GM21529 (cell line): Measurements from ENCODE around the gene TMEM97.
A peak's percentile ranks its signal among the peaks of the same experiment; 100 is the strongest.
"Not testable (repeated sequence)": the region's sequence is repeated elsewhere in the genome, so short reads cannot be mapped to it uniquely, and the experiment has no call there.

Experiments used
- ATAC-seq: cut with Tn5 transposase; IDR thresholded peaks from one replicate; pipeline ENCODE4 v1.9.1; 2021; ENCODE audit not compliant: unreplicated experiment

Gene TMEM97

GRCh38 chr17:28335959-28336871, 17.2 kb downstream of the TMEM97 start:
- no peak for ATAC-seq

- ATAC-seq: no peak
These were observed 19.2 kb downstream of the TMEM97 start for GRCh38 chr17:28338056-28338768.

GRCh38 chr17:28338769-28339212, 19.8 kb downstream of the TMEM97 start:
- not testable (repeated sequence) for ATAC-seq

GRCh38 chr17:28339431-28339830, 20.4 kb downstream of the TMEM97 start:
- no peak for ATAC-seq

GRCh38 chr17:28340374-28340773, 21.4 kb downstream of the TMEM97 start:
- no peak for ATAC-seq

GRCh38 chr17:28341516-28341915, 22.5 kb downstream of the TMEM97 start:
- no peak for ATAC-seq

- ATAC-seq: no peak
These were observed 23.3 kb downstream of the TMEM97 start for GRCh38 chr17:28342313-28342712.

GRCh38 chr17:28343491-28343932, 24.5 kb downstream of the TMEM97 start:
- ATAC-seq: no peak

- no peak for ATAC-seq
These were observed 25.0 kb downstream of the TMEM97 start for GRCh38 chr17:28344011-28344410.

GRCh38 chr17:28344435-28344901, 25.5 kb downstream of the TMEM97 start:
- no peak for ATAC-seq

GRCh38 chr17:28345419-28346198, 26.6 kb downstream of the TMEM97 start:
- no peak for ATAC-seq

GRCh38 chr17:28346199-28346580, 27.2 kb downstream of the TMEM97 start:
- ATAC-seq: no peak

GRCh38 chr17:28346746-28347246, 27.8 kb downstream of the TMEM97 start:
- no peak for ATAC-seq

- ATAC-seq: no peak
These were observed 28.4 kb downstream of the TMEM97 start for GRCh38 chr17:28347261-28347891.

GRCh38 chr17:28348979-28349378, 30.0 kb downstream of the TMEM97 start:
- ATAC-seq: no peak

GRCh38 chr17:28350271-28350670, 31.3 kb downstream of the TMEM97 start:
- ATAC-seq: no peak

GRCh38 chr17:28357061-28357900, 38.3 kb downstream of the TMEM97 start, which contains the start of gene POLDIP2:
POLDIP2 (minus strand) TSS chr17:28357527; CDS start chr17:28357448, 79 bp downstream.
- ATAC-seq: peak; percentile 94

- ATAC-seq: no peak
These were observed 38.8 kb downstream of the TMEM97 start for GRCh38 chr17:28357901-28358197.

- no peak for ATAC-seq
These were observed 44.2 kb downstream of the TMEM97 start for GRCh38 chr17:28363186-28363585.
